NCI-H2171 treated with DMSO at 0.1 percent for 48 hours (cell line): ENCODE measurements around the gene DCDC2B.
"Not testable (repeated sequence)": the region's sequence is repeated elsewhere in the genome, so short reads cannot be mapped to it uniquely, and the experiment has no call there.

Experiments used
- DNase-seq: peaks from one replicate; lab custom pipeline; 2025; lab: John Stamatoyannopoulos, UW

The DCDC2B gene

GRCh38 chr1:32208891-32209328 lies at the start of gene DCDC2B:
Gene DCDC2B, plus strand, starts transcription at chr1:32209089. Its CDS starts 5 bp downstream, at chr1:32209094.
- DNase-seq = peak; percentile 97

- DNase-seq = no peak
Measured at GRCh38 chr1:32159189-32159588, 49.7 kb upstream of the DCDC2B start.

DNA sequence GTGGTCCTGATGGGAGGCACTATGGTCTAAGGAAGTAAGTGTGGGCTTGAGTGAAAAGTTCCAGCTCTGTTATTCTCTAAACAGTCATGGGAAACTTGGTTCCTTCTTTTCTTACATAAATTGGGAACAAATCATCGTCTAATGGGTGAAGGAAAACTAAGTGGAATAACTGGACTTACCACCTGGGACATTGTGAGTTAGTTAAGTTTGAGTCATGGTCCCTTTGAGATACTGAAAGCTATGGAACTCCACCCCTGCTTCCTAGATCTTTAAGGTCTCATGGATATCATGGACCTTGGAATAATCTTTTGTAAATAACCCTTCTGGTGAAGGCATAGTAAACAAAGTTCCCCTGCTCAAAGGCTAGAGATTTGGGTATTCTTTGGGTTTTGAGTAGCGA lies 45.5 kb upstream of the DCDC2B start:
- DNase-seq = no peak

GRCh38 chr1:32165633-32166032 lies 43.3 kb upstream of the DCDC2B start:
- not testable (repeated sequence) for DNase-seq

- DNase-seq = no peak
Measured at GRCh38 chr1:32170991-32171390, 37.9 kb upstream of the DCDC2B start.

GRCh38 chr1:32172621-32173245 lies 36.2 kb upstream of the DCDC2B start:
- DNase-seq = no peak

DNA sequence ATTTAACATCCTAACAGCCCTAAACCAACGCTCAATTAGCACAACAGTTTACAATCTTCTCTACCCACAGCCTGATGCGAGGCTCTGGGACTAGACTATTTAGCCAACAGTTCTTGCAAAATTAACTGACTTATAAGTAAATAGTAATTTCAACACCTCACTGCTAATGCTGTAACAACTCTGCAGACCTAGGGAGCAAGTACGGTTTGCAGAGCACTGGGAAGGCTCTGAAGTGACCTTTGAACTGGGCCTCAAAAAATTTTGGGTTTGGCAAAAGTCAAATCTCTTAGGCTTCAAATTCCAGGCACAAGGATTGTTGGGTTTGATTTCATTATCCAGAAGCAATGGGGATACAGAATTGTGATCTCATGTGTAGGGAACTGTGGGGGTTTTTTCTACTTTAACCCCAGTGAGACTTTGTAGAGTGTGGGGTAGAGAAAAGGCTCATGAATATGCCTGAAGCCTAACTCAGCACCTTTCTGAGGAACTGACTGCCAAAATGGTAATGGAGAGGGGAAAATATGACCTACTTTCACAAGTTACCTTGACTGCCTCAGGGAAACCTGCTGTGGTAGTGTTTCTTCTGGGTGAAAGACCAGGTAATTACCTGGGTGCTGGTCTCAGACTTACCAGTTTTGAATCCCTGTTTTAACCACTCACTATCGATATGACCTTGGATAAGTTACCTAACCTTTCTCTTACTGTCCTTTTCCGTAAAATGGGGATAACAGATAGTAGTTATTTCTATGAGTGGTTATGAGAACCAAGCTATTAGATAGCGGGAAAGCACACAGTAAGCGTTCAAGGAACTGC lies 30.3 kb upstream of the DCDC2B start:
- no peak for DNase-seq

DNA sequence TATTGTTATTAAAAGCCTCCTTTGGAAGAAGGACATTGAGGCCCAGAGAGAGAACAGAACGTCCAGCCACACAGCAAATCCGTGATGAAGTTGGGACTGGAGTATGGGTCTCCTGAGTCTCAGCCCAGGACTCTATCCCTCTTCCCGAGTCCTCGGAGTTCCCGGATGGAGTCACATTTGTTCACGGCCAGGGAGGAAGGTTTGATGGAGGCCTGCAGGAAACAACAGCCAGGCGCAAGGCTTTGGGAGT lies 29.8 kb upstream of the DCDC2B start:
- DNase-seq = no peak

- peak; percentile 90 for DNase-seq
Measured at GRCh38 chr1:32179443-32180185, 29.3 kb upstream of the DCDC2B start, which contains the start of gene TXLNA. Gene TXLNA, plus strand, starts transcription at chr1:32179675. Its CDS starts 671 bp downstream, at chr1:32180346.

DNA sequence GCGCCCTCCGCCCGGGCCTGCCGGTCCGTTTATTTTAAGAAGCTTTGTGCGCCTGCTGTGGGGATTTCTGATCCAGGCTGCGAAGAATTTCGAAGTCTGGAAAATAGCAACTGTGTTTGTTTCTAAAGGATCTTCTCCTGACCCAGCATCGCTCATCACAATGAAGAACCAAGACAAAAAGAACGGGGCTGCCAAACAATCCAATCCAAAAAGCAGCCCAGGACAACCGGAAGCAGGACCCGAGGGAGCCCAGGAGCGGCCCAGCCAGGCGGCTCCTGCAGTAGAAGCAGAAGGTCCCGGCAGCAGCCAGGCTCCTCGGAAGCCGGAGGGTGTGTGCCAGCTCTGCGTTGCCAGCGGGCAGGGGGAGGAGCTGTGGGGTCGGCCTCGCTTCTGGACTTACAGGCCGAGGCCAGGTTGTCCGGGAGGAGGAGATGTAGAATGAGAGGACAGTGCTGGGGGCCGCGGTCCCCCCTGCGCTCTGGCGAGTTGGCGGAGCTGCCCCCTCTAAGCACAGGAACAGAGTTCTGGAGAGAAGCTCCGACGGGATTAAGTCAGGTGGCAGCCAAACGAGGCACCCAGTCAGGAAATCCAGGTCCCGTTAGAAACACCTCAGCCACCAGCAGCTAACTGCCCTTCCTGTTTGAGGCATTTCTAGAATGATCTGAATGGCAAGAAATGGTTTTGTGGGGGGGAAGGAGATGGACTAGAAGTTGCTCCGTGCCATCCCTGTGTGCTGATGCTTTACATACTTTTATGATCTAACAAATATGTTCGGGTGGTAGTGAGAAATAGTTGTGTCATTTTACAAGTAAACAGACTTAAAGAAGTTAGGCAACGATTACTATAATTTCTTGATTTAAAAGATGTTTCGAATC lies 28.5 kb upstream of the DCDC2B start:
- peak; percentile 62 for DNase-seq

- no peak for DNase-seq
Measured at GRCh38 chr1:32181065-32181464, 27.8 kb upstream of the DCDC2B start.

DNA sequence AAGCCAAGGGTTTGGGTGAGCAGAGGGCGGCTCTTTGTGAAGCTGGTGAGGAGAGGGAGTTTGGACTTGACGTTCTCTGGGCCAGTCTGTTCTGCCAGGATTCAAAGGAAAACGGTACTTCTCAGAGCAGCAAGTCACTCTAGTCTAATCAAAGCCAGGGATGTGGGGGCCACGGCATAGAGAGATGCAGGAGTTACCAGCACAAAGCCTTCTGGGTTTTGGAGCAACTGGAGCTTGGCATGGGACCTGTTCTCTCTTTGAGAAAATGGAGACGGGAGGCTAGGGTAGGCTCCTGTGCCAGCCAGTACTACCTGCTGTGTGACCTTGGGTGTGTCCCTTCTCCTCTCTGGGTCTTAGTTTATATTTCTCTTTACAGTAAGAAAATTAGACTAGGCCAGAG lies 27.3 kb upstream of the DCDC2B start:
- no peak for DNase-seq

GRCh38 chr1:32182060-32182459 lies 26.8 kb upstream of the DCDC2B start:
- DNase-seq = no peak

- DNase-seq = no peak
Measured at GRCh38 chr1:32184650-32185049, 24.2 kb upstream of the DCDC2B start.

- DNase-seq = no peak
Measured at GRCh38 chr1:32186077-32186476, 22.8 kb upstream of the DCDC2B start.

DNA sequence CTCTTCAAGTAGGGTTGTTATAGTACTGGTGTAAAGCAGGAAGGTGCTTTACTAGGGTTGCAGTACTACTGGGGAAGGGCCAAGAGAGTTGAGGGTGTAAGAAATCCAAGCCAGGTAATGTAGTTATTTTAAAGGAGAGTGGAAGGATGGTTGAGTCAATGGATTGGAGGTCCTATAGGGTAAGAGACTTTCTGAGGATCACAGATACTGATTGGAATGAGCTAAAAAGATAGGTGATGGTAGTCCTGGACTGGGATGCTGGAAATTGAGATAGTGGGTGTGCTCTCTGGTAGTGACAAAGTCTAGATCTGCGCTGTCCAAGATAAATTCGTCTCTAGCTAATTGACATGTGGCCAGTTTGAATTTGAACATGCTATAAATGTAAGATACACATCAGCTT lies 22.4 kb upstream of the DCDC2B start:
- no peak for DNase-seq

GRCh38 chr1:32187850-32188249 lies 21.0 kb upstream of the DCDC2B start:
- DNase-seq = no peak

GRCh38 chr1:32192220-32192948 lies 16.5 kb upstream of the DCDC2B start:
- DNase-seq = no peak

- DNase-seq = no peak
Measured at GRCh38 chr1:32194984-32195383, 13.9 kb upstream of the DCDC2B start.

DNA sequence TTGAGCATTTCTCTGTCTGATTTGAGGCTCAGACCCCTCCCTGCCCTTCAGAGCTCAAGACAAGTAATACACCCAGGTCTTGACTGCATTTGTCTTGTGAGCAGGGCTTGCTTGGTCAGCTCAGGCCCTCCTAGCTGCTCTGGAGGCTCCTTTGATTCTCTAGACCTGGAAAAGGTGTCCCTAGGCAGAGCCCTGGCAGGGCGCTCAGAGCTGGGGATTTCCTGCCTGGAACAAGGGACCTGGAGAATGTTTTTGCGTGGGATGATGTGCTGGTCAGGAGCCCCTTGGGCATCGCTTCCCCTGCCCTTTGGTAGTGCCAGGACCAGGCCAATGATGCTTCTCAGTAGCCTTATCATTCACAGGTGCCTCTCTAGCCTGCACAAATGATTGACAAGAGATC lies 13.4 kb upstream of the DCDC2B start:
- DNase-seq = no peak
